NCI-H2196 treated with DMSO at 0.1 percent for 48 hours (cell line): ENCODE data around the gene TCF25.
A peak's percentile ranks its signal among the peaks of the same experiment; 100 is the strongest.
"Not testable (repeated sequence)": the region's sequence is repeated elsewhere in the genome, so short reads cannot be mapped to it uniquely, and the experiment has no call there.

Experiments used
- DNase-seq: peaks from one replicate; lab custom pipeline; 2025; ENCODE audit not compliant: unreplicated experiment; lab: John Stamatoyannopoulos, UW

The TCF25 gene

DNA sequence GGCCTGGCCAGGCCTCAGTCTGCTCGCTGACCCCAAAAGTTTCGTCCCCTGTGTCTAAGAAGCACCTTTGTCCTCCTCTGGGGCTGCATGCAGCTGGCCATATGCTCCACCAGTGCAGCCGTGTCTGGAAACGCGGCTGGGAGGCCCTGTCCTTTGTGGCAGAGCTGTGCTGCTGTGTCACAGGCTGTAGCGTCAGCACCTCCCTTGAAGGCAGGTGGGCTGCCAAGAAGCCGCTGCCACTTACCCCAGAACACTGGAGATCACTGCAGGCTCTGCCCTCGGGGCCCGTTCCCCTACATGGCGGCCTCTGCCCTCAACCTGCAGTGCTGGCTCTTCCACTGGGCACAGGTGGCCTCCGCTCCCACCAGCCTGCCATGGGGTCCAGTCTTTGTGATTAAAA, 29.6 kb downstream of the TCF25 start:
- DNase-seq = no peak

DNA sequence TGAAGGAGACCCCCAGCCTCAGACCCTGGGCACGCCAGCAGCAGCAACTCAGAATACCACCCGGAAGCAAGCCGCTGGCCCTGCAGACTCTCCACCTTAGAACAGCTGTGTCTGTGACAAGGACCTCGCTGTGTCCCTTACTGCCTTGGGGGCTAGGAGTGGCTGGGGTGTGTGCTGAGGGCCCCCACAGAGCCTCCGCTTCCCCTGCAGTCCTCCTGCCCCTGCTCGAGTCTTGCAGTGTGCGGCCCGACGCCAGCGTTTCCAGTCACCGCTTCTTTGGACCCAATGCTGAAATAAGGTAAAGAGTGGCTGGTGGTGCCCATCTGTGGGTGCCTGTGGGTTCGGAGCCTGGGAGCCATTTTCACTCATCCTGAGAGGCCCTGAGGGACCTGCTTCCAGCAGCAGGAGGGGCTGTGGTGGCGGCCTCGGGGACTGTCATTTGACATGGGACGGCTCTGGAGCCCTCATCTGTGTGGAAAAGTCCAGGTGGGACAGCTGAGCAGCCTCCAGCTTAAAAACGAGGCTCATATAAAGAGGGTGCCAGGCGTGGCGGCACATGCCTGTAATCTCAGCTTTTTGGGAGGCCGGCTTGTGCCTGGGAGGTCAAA, 30.6 kb downstream of the TCF25 start:
- no peak for DNase-seq

DNA sequence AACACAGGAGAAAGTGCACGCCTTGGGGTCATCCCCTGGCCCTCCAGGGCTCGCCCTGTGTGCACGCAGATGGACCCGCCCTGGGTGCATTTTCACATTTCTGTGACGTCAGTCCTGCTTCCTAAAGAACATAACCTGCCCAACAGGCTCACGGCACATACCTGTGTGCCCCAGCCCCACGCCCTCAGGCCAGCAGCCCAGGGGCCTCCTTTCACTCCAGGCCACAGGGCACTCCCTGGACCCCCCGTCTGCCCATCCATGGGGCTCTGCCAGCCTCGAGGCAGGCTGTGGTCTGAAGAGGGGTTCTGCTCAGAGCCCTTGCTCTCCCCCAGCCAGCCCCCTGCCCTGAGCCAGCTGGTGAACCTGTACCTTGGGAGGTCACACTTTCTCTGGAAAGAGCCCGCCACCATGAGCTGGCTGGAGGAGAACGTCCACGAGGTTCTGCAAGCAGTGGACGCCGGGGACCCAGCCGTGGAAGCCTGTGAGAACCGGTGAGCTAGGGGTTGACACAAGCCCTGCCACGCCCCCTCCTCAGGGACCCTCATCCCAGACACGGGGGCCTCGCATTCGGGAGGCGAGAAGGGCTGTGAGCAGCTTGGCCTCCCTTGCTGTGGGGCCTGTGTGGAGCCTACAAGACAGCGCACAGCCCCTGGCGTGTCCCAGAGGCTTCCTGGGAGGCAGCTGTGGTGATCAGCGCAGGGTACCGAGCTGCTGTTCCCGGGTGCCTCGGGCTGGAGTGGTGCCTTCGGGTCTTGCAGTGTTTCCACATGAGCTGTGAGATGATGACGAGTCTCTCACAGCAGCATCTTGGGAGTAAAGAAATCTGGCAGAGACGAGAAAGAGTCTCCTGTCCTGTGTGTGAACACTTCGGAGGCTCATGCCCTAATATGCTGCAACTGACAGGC, 31.5 kb downstream of the TCF25 start:
- no peak for DNase-seq

DNA sequence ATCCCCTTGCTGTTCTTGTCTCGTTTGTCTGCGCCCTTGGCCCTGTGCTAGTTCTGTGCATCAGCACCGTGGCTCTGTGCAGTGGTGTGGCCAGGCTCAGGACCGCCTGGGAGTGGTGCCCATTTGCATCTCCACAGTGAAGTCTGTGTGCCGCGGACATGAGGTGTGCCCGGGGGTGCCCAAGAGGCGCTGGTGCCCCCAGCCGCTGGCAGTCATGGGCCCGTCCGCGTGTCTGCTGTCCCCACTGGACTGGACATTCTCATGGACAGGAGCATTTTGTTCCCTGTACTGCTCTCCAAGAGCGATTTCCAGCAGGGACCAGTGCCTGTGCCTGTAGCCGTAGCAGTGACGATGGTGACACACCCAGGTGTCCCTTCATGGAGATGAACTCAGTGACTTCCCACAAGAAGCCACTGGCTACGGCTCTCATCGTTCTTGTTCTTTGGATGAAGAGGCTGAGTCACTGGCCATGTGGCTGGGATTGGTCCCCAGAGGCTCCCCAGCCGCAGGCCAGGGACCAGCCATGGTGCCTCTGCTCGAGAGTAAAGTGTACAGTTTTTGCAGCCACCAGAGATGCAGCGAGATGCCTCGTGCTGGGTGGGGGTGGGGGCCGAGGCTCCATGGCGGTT, 32.2 kb downstream of the TCF25 start:
- no peak for DNase-seq

DNA sequence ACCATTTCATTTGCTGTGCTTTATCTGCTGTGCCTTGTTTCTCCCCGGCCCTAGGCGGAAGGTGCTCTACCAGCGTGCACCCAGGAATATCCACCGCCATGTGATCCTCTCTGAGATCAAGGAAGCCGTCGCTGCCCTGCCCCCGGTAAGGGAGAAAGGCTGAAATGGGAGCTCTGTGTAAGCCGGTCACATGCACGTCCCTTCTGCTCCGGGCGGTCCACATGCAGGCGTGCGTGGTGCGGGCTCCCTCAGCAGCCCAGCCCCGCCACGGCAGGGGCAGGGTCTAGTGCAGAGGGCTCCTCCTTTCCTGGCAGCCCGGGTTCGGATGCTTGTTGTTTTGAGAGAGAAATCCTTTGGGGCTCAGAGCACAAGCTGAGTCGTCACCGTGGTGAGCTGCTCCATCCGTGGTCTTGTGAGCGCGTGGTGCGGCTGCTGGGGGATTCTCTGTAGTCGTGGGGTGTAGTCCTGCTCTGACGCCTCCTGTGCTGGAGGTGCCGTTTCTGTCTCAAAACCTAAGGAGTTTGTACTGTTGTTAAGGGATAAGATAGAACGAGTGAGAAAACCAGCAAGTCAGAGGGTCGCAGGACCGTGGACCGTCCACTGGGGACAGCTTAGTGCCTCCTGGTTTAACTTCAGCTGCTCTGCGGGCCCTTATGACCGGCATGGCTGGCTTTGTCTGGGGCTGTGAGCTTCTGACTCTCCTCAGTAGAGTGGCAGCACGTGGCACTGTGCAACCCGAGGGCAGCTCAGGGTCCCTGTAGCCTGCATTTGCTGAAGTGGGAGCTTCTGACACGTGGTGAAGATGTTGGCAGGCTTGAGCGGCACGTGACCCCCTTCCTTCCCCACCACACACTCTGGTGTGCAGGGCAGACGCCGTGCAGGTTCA, 33.0 kb downstream of the TCF25 start:
- DNase-seq = no peak

DNA sequence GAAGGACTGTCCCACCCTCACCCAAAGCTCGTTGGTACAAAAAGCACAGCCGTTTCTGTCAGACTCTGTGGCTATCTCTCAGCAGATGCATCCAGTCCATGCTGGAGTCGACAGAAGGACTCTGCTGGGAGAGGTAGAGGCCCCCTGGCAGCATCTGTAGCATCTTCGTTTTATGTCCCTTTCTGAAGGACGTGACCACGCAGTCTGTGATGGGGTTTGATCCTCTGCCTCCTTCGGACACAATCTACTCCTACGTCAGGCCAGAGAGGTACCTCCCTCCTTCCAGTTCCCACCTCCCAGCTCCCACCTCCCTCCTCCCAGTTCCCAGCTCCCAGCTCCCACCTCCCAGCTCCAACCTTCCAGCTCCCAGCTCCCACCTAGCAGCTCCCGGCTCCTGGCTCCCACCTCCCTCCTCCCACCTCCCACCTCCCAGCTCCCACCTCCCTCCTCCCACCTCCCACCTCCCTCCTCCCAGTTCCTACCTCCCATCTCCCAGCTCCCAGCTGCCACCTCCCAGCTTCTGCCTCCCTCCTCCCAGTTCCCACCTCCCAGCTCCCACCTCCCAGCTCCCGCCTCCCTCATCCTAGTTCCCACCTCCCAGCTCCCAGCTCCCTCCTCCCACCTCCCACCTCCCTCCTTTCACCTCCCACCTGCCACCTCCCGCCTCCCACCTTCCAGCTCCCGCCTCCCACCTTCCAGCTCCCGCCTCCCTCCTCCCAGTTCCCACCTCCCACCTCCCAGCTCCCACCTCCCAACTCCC, 33.8 kb downstream of the TCF25 start:
- DNase-seq = no peak

DNA sequence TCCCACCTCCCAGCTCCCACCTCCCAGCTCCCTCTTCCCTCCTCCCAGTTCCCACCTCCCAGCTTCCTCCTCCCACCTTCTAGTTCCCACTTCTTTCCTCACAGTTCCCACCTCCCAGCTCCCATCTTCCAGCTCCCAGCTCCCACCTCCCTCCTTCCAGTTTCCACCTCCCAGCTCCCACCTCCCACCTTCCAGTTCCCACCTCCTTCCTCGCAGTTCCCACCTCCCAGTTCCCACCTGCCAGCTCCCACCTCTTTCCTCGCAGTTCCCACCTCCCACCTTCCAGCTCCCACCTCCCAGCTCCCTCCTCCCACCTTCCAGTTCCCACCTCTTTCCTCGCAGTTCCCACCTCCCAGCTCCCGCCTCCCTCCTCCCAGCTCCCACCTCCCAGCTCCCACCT, 34.8 kb downstream of the TCF25 start:
- no peak for DNase-seq

DNA sequence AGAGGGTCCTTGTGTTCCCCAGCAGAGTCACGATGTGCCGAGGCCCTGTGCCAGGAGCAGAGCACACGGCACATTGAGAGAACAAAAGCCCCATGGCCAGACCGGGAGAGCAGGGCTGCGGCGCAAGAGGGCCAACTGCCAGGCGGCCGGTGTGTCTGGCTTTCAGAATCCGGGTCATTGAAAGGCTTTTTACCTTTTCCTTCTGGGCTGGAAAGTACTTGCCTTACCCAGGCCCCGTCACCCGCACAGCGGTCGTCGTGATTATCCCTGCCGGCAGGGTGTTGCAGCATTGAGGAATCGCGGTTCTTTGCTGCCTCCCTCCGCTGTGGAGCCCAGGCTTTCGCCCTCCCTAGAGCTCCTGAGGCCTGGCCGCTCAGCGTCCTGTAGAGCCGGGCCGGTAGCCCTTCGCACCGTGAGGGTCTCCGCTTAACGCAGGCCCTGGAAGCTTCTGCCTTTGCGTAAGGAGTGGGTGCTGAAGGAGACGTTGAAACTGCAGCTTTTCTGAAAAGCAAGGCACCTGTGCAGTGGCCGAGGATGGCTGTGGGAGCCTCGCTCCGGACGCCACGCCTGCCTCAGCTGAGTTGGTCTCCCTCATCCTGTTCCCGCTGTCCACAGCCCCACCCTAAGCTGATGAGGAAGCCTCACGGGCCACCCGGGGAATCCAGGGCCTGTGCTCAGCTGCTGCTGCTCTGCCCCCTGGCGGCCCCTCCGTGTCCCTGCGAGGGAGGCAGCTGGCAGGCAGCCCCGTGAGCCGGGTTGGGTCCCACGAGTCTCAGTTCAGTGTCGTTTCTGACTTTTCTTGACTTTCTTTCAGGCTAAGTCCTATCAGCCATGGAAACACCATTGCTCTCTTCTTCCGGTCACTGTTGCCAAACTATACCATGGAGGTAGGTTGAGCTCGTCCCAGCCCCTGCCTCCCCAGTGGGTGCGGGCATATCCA, 36.7 kb downstream of the TCF25 start:
- no peak for DNase-seq

DNA sequence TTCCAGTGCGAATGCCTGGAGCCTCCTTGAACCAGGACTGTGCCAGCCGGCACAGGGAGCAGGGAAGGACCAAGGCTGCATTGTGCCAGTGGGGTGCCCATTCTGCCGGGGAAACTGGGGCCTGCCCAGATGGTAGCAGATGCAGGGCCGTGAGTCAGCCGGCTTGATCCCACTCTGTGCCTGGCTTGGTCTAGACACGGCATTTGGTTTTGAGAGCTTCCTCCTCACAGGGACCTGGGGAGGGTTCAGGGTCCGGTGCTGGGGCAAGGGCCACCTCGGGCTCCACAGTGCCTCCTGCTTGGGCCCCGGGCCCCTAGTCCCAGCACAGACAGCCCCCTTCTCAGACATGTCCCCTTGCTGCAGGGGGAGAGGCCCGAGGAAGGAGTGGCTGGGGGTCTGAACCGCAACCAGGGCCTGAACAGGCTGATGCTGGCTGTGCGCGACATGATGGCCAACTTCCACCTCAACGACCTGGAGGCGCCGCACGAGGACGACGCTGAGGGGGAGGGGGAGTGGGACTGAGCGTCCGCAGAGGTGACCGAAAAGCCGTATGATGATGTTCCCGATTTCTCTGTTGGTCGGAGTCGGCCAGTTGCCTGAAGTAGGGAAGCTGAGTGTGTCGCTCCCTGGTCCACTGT, 37.4 kb downstream of the TCF25 start:
- DNase-seq = no peak

DNA sequence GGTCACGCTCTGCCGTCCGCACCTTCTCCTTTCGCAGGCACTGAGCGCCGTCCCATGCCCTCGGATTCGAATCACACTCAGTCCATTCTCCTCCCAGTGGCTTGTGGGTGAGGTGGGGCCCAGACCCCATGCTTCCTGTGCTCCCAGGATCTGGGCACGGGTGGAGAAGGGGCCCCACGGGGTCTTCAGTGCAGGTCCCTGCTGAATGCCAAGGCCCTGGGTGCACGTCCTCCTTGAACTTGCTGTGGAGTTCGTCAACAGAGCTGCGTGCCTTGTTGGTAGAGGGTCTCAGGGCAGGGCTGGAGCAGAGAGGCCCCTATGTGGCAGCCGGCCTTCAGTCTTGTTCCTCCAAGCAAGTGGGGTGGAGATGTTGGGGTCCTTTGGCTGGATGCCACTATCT, 38.0 kb downstream of the TCF25 start:
- DNase-seq = no peak

DNA sequence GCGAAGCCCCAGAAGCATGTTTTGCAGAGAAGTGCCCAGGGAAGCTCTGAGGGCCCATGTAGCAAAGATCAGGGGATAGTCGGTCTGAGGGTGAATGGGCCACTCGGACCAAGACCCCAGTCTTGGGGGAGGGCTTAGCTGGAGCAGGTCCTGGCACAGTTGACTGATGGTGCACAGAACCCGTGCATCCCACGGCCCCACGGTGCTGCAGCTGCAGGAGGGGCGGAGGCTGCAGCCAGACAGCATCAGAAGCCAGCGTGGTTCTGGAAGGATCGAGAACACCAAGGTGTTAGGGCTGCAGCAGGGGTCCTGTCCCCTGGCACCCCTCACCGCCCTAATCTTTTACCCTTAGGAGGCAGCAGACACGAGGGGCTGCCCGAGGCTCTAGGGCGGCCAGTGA, 38.8 kb downstream of the TCF25 start:
- DNase-seq = no peak

DNA sequence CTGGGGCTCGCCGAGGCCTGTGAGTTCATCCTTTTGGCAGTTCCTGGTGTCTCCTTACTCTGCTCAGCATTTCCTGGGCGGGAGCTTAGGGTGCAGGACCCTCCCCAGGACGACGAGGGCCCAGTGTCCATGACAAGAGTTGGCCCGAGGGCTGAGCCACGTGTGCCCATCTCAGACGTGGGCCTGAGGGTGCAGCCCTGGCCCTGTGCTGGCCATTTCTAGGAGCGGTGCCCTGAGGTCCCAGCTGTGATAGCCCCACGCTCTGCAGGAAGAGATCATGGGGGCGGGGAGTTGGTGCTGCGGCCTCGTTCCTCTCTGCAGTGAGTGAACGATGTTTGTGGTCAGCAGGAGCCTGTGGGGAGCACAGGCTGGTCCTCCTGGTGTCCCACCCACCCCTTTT, 39.2 kb downstream of the TCF25 start:
- DNase-seq = no peak

DNA sequence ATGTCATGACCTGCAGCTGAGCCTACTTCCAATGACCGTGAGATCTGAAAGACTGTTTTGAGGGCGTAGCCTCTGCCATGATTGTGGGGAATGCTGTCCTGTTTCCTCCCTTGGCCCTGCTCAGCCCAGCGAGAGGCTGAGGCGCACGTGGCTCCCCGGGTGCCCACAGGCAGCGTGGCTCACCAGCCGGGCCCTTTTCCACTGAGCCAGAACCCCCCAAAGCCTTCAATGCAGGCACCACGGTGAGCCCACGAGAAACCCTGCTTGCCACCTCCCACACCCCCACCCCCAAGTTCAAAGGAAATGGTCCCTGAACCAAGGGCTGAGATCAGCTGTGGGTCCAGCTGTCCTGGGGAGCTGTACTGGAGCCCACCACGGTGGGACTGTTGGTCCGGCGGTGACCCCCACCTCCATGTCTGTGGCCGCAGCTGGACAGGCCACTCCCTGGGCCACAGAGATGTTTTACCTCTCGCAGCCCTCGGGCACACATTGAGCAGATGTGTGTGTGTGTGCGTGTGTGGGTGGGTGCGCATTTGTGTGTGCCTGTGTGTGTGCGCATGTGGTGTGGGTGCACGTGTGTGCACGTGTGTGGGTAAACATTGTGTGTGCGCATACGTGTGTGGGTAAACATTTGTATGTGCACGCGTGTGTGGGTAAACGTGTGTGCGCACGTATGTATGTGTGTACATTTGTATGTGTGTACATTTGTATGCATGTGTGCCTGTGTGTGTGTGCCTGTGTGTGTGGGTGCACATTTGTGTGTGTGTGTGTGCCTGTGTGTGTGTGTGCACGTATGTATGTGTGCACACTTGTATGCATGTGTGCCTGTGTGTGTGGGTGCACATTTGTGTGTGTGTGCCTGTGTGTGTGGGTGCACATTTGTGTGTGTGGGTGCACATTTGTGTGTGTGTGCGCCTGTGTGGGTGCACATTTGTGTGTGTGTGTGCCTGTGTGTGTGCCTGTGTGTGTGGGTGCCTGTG, 40.3 kb downstream of the TCF25 start:
- DNase-seq = no peak

DNA sequence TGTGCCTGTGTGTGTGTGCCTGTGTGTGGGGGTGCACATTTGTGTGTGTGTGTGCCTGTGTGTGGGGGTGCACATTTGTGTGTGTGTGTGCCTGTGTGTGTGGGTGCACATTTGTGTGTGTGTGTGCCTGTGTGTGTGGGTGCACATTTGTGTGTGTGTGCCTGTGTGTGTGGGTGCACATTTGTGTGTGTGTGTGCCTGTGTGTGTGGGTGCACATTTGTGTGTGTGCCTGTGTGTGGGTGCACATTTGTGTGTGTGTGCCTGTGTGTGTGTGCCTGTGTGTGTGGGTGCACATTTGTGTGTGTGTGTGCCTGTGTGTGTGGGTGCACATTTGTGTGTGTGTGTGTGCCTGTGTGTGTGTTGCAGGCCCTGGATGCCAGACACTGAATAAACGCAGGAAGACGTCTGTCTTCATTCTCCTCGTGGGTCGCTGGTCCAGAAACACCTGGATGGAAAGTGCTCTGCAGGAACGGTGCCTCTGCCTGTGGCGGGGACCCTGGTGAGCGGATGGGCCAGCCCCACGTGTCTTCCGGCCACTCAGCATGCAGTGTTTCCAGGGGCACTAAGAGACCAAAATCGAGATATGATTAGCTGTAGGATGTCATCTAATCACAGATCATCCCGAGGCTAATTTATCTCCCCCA, 41.4 kb downstream of the TCF25 start:
- not testable (repeated sequence) for DNase-seq

DNA sequence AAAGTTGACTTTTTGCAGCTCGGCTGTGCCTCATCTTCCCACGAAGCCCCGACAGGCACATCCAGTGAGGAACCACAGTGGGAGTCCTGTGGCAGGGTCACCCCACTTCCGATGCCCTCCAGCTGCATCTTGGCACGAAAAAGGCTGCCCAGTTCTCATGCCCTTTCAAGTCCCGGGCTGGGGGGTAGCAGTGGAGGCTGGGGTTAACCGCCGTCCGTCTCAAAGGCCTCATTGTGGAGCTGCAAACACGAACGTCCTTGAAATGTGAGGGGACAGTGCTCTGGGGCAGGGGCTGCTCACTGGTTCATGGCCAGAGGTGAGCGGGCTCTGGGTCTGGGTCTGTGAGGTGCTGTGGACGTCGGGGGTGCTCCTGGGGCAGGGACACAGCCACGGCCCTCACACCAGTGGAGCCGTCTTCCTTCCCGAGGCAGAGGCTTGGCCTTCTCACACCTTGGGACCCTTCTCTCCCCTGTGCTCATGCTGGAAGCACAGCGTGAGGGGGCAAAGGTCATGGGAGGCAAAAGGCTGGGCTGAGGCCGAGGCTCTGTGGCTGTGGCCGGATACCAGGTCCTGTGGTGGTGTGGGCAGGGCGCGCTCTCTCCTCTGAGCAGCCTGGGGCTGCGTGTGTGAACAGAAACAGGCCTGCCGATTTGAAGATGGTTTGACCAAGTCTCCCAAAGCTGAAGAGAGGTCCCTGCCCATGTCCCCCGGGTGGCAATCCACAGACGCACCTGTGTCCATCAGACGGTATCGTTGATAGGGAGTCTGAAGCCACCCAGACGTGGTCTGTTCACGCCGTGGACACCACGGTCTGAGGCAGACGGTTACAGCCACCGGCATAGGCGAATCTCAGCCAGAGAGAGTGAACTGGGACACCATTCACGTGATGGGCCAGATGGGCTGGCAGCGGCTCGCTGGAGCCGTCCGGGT, 42.2 kb downstream of the TCF25 start:
- no peak for DNase-seq

DNA sequence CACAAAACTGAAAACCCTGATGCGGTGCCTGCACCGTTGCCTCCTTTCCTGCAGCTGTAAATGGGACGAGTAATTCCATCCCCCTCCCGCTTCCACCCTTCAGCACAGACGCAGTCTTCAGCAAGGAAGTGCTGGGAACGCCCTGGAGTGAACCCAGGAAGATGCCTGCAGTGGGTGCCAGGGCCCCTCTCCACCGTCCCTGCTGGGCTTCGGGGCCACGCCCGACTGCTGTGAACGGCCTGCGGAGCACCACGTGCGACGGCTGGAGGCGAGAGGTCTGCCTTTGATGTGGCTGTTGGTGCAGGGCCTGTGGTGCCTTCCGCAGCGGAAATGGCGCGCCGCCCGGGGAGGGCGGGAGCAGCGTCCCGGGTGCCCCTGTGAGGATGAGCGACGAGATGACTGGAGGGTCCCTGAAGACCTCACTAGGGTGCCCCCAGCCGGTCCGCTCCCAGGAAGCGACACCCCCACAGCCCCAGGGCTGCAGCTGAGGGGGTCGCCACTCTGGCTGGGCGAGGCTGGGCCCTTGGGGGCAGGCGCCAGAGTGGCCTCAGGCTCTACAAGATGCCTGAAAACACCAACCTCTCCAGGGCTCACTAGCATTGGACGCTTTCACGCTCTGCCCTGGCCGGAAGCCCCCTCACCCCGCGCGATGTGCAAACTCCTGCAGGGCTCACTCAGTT, 44.5 kb downstream of the TCF25 start:
- DNase-seq = peak; percentile 26
